LNCAP (cell line): ENCODE results near the gene ZNF610.

Source experiments
- CTCF ChIP-seq: fragments of 450-650 bp; IDR thresholded peaks from 2 replicates; pipeline ENCODE4 v1.5.1; 2017; ENCODE audit warnings: mild to moderate bottlenecking

ZNF610 gene

GRCh38 chr19:52322429-52322828 is 13.6 kb upstream of the ZNF610 start:
- no peak for TF ChIP-seq CTCF

- TF ChIP-seq CTCF = no peak
Measured at GRCh38 chr19:52331757-52332156, 4.3 kb upstream of the ZNF610 start.

- TF ChIP-seq CTCF = no peak
Measured at GRCh38 chr19:52335768-52336116, 301 bp upstream of the ZNF610 start.

GRCh38 chr19:52336791-52337381 is 843 bp downstream of the ZNF610 start:
- no peak for TF ChIP-seq CTCF

- peak; percentile 54; the same call in 1 of the 2 replicates for TF ChIP-seq CTCF
Measured at GRCh38 chr19:52343548-52343947, 7.5 kb downstream of the ZNF610 start.

- TF ChIP-seq CTCF = no peak
Measured at GRCh38 chr19:52345162-52345561, 9.1 kb downstream of the ZNF610 start.

- TF ChIP-seq CTCF = no peak
Measured at GRCh38 chr19:52351512-52351911, 15.5 kb downstream of the ZNF610 start.

GRCh38 chr19:52366414-52366824 is 30.4 kb downstream of the ZNF610 start:
- TF ChIP-seq CTCF = no peak
